HepG2 (cell line): ENCODE results near the gene KRTCAP2. TPM values are rescaled to one million over a fixed set of nuclear protein-coding genes. Genes with fewer than 3 reads are reported as not detected.
A peak's percentile ranks its signal among the peaks of the same experiment; 100 is the strongest.

ENCODE experiments used
- ATAC-seq: fragments of 200-7000 bp; cut with Tn5 transposase; 3 replicates; pipeline ENCODE4 v1.9.1; 2020; ENCODE audit warnings: mild to moderate bottlenecking, moderate library complexity
- BruUV-seq: library from RNA; stranded (reverse); fragments of 400-500 nt; replicated peaks from 2 replicates; lab custom pipeline; 2021; lab: Mats Ljungman, UMichigan
- CTCF ChIA-PET: fragments of 300-600 bp; formaldehyde crosslinking; extraction: SDS; loops from one replicate; lab custom pipeline; 2021; ENCODE audit warnings: low total read pairs, inconsistent platforms, low intra/inter-chr PET ratio; lab: Yijun Ruan, JAX
- POLR2A ChIA-PET: fragments of 350-600 bp; sonication (Branson Sonifier 250); formaldehyde crosslinking; loops from one replicate; lab custom pipeline; 2020; ENCODE audit warnings: antibody characterized with exemption, inconsistent platforms; lab: Yijun Ruan, JAX
- DNase-seq: peaks from one replicate; pipeline ENCODE4 v3.0.0-alpha.2; 2015; ENCODE audit warnings: low spot score
- FAIRE-seq: peaks from 3 replicates; lab custom pipeline; 2011; peaks lifted over from hg19 to GRCh38; lab: Jason Lieb, UNC
- H2AFZ ChIP-seq: one replicate; pipeline ENCODE4 v1.6.1; 2011; ENCODE audit warnings: low read length, inconsistent platforms
- H3K27ac ChIP-seq: fragments of 300-600 bp; 3 replicates; pipeline ENCODE4 v1.8.0; 2011; ENCODE audit warnings: mixed run types, mild to moderate bottlenecking, mixed read lengths, low read length, inconsistent platforms; ENCODE audit not compliant: insufficient read depth; ENCODE audit errors: extremely low read length
- H3K27me3 ChIP-seq, 2 experiments: fragments of 200-600 bp in 1 of 2; 2 replicates in 1 of 2; 3 replicates in 1 of 2; pipeline versions ENCODE4 v1.6.0 to v1.8.0; 2011; ENCODE audit warnings: low read length in 2 of 2, mild to moderate bottlenecking in 2 of 2, moderate library complexity in 2 of 2, inconsistent platforms in 1 of 2; ENCODE audit not compliant: insufficient read depth in 2 of 2, control insufficient read depth in 1 of 2
- H3K36me3 ChIP-seq, 2 experiments: fragments of 200-600 bp in 1 of 2; replicated peaks in 1 of 2; 2 replicates in 1 of 2; 3 replicates in 1 of 2; pipeline versions ENCODE4 v1.5.1 to v1.8.0; 2011; ENCODE audit warnings: low read length in 2 of 2, inconsistent platforms in 1 of 2; ENCODE audit not compliant: insufficient read depth in 2 of 2, control insufficient read depth in 1 of 2
- H3K4me1 ChIP-seq: 2 replicates; pipeline ENCODE4 v1.5.1; 2012; ENCODE audit warnings: low read length, inconsistent platforms; ENCODE audit not compliant: insufficient read depth
- H3K4me2 ChIP-seq: 2 replicates; pipeline ENCODE4 v1.6.0; 2011; ENCODE audit warnings: low read depth, low read length, inconsistent platforms
- H3K4me3 ChIP-seq, 3 experiments: fragments of 200-600 bp in 1 of 3; sonication (generic), shearing (Covaris generic) in 1 of 3; replicated peaks in 1 of 3; 2 replicates each; pipeline ENCODE4 v1.5.1; 2011 to 2016; ENCODE audit warnings: low read length in 3 of 3, inconsistent platforms in 2 of 3, low read depth in 2 of 3, mild to moderate bottlenecking in 2 of 3, control low read depth in 1 of 3, mixed read lengths in 1 of 3; ENCODE audit not compliant: insufficient read depth in 1 of 3
- H3K79me2 ChIP-seq: one replicate; pipeline ENCODE4 v1.6.1; 2011; ENCODE audit warnings: low read length, inconsistent platforms; ENCODE audit not compliant: insufficient read depth
- H3K9ac ChIP-seq: 2 replicates; pipeline ENCODE4 v1.6.0; 2011; ENCODE audit warnings: mild to moderate bottlenecking, low read depth, low read length, inconsistent platforms; ENCODE audit not compliant: insufficient read depth
- H3K9me3 ChIP-seq: 2 replicates; pipeline ENCODE4 v1.5.1; 2012; ENCODE audit warnings: mild to moderate bottlenecking, low read length
- H4K20me1 ChIP-seq: 2 replicates; pipeline ENCODE4 v1.6.0; 2011; ENCODE audit warnings: inconsistent platforms, mild to moderate bottlenecking, low read length, moderate library complexity; ENCODE audit not compliant: insufficient read depth
- ARID4A ChIP-seq: sonication (generic); formaldehyde crosslinking; IDR thresholded peaks from 2 replicates; pipeline ENCODE4 v1.5.0; 2020; ENCODE audit warnings: mild to moderate bottlenecking, missing genetic modification reagents, borderline replicate concordance
- EHMT2 ChIP-seq: fragments of 200-600 bp; sonication (generic); IDR thresholded peaks from 2 replicates; pipeline ENCODE4 v1.7.0; 2017; ENCODE audit warnings: antibody characterized with exemption, low read depth, low read length, borderline replicate concordance
- GATAD2A ChIP-seq: IDR thresholded peaks from 2 replicates; pipeline ENCODE4 v1.6.1; 2016
- HBP1 ChIP-seq: IDR thresholded peaks from 2 replicates; pipeline ENCODE4 v1.6.1; 2016; ENCODE audit warnings: low read depth, control low read depth
- KAT8 ChIP-seq: IDR thresholded peaks from 2 replicates; pipeline ENCODE4 v1.6.1; 2016; ENCODE audit warnings: missing genetic modification reagents, missing compliant biosample characterization
- KDM2A ChIP-seq: sonication (generic); formaldehyde crosslinking; IDR thresholded peaks from 2 replicates; pipeline ENCODE4 v1.4.0; 2020; ENCODE audit warnings: low read depth, missing genetic modification reagents, borderline replicate concordance
- NFYC ChIP-seq: IDR thresholded peaks from 2 replicates; pipeline ENCODE4 v1.6.1; 2016; ENCODE audit warnings: missing genetic modification reagents, missing compliant biosample characterization
- PHF20 ChIP-seq: sonication (generic); formaldehyde crosslinking; IDR thresholded peaks from 2 replicates; pipeline ENCODE4 v1.5.0; 2020; ENCODE audit warnings: mild to moderate bottlenecking, missing genetic modification reagents
- PITX1 ChIP-seq: sonication (generic); formaldehyde crosslinking; IDR thresholded peaks from 2 replicates; pipeline ENCODE4 v1.5.1; 2020; ENCODE audit warnings: mild to moderate bottlenecking, missing genetic modification reagents
- SALL1 ChIP-seq: sonication (generic); formaldehyde crosslinking; IDR thresholded peaks from 2 replicates; pipeline ENCODE4 v1.8.0; 2022; ENCODE audit warnings: mild to moderate bottlenecking, missing genetic modification reagents
- STAG1 ChIP-seq: sonication (generic); formaldehyde crosslinking; IDR thresholded peaks from 2 replicates; pipeline ENCODE4 v1.4.0; 2020; ENCODE audit warnings: missing genetic modification reagents
- THAP7 ChIP-seq: sonication (generic); formaldehyde crosslinking; IDR thresholded peaks from 2 replicates; pipeline ENCODE4 v1.8.1; 2023; ENCODE audit warnings: mild to moderate bottlenecking, missing genetic modification reagents
- ZNF451 ChIP-seq: sonication (generic); formaldehyde crosslinking; IDR thresholded peaks from 2 replicates; pipeline ENCODE4 v1.5.0; 2020; ENCODE audit warnings: mild to moderate bottlenecking, missing genetic modification reagents
- ZNF780A ChIP-seq: sonication (generic); formaldehyde crosslinking; IDR thresholded peaks from 2 replicates; pipeline ENCODE4 v1.8.0; 2022; ENCODE audit warnings: mild to moderate bottlenecking, missing genetic modification reagents, moderate library complexity
- WGBS: methylation state at CpG from one replicate; pipeline ENCODE4 v1.1.6; 2017; ENCODE audit warnings: low lambda C conversion rate; 5-methylcytosine and 5-hydroxymethylcytosine counted together
- in situ Hi-C: cut with HindIII; loops from 2 replicates; pipeline ENCODE4 v1.10.0; 2017; ENCODE audit warnings: low pct_unique_long_range_greater_than_20kb; ENCODE audit not compliant: extremely low pct_ligation_motif_present
- intact Hi-C: fragments of 100-400 bp; cut with micrococcal nuclease; formaldehyde crosslinking; loops from one replicate; pipeline ENCODE4 v1.10.0; 2022; ENCODE audit not compliant: unreplicated experiment
- polyA plus RNA-seq, 8 experiments: library from polyadenylated mRNA; depleted of rRNA in 3 of 8; stranded (reverse) in 7 of 8; unstranded in 1 of 8; fragments of >200 nt; fragmentation: Illumina TruSeq in 4 of 8; extraction: Trizol in 4 of 8; gene quantifications; 2 replicates each; pipeline versions ENCODE4 v1.2.1 to v1.2.3, GENCODE V29; 2011 to 2016; ENCODE audit warnings: low read depth in 4 of 8, missing spikeins in 1 of 8, mixed read lengths in 1 of 8; ENCODE audit not compliant: insufficient read depth in 1 of 8
- total RNA-seq, 5 experiments: library from RNA; depleted of rRNA; stranded (reverse); fragments of >200 nt; fragmentation: Illumina TruSeq; extraction: Trizol; gene quantifications; 2 replicates each; pipeline ENCODE4 v1.2.3, GENCODE V29; 2016; ENCODE audit warnings: low read depth in 1 of 5

KRTCAP2 gene
- total and polyA plus RNA-seq, 2 of the 13 experiments (the other 11 are each of a cell fraction or from before 2014, with no cell fraction given), result 77.3 to 79.4 TPM

- DNase-seq (peak; percentile 72), FAIRE-seq (peak; percentile 88), ATAC-seq (peak; percentile 55)
- Histone ChIP-seq H3K9me3 (no peaks in the 10 kb centered on the region), H3K27ac (no peak overlapping the region), H3K79me2 (peaks cover 13% of the 10 kb centered on the region), H3K9ac (peak overlapping the region; percentile 100; the same call in 1 of the 2 replicates), H4K20me1 (no peaks in the 10 kb centered on the region), H3K4me3 (peak overlapping the region in 2 of 3 experiments; percentile 32 to 99; a peak in 3 of 6 replicates), H3K27me3 (peaks cover 0 to 24% of the 10 kb centered on the region in 2 experiments; a peak in 4 of 5 replicates), H3K4me2 (peak overlapping the region; percentile 100), H3K4me1 (peaks cover 29% of the 10 kb centered on the region), H2AFZ (peak overlapping the region; percentile 51), H3K36me3 (peaks cover 3 to 5% of the 10 kb centered on the region in 2 experiments; a peak in 3 of 5 replicates)
- intact Hi-C loops, result loop anchor here (1.0 to 10.0 kb wide), 4 partner anchors 20 to 115 kb away; partner anchors contain the start of genes FDPS, PKLR and RUSC1
- 10% methylated on average over 9 of the region's 13 CpGs for WGBS
- ChIA-PET CTCF (interaction anchor here (0.7 to 2.4 kb wide), 8 partner anchors 14 to 387 kb away, joined by 3 to 13 read pairs (median 4); partner anchors contain the start of genes KRTCAP2 and TRIM46), POLR2A (interaction anchor here (1.0 to 3.5 kb wide), 3 partner anchors 14 to 72 kb away, joined by 3 to 19 read pairs (median 5); no protein-coding TSS in a partner anchor)
- no TSS peak for BruUV-seq
- in situ Hi-C loops, result loop anchor here (10.0 kb wide), 1 partner anchor 388 kb away; no protein-coding TSS in a partner anchor
- no peak for TF ChIP-seq ZNF780A (CRISPR knock-in tag)
- TF ChIP-seq GATAD2A (CRISPR knock-in tag), result peak; percentile 58
- TF ChIP-seq KDM2A, result peak; percentile 43; the same call in 1 of the 2 replicates
- no peak for TF ChIP-seq THAP7 (CRISPR knock-in tag)
- no peak for TF ChIP-seq HBP1
- TF ChIP-seq PHF20 (CRISPR knock-in tag), result 0 out of 2 replicates have a peak, but pooled peaks have one; percentile 28
- peak; percentile 48; the same call in 1 of the 2 replicates for TF ChIP-seq SALL1 (CRISPR knock-in tag)
- TF ChIP-seq PITX1, result no peak
- no peak for TF ChIP-seq NFYC (CRISPR knock-in tag)
- TF ChIP-seq ARID4A (CRISPR knock-in tag), result peak; percentile 38; the same call in 1 of the 2 replicates
- peak; percentile 16; the same call in 1 of the 2 replicates for TF ChIP-seq KAT8 (CRISPR knock-in tag)
- TF ChIP-seq EHMT2, result no peak
- TF ChIP-seq STAG1 (CRISPR knock-in tag), result peak; percentile 76
- 0 out of 2 replicates have a peak, but pooled peaks have one; percentile 18 for TF ChIP-seq ZNF451
Observed at GRCh38 chr1:155206891-155207805, 34.0 kb upstream of the KRTCAP2 start.
